Mammary epithelial cell (primary cell): Measurements from ENCODE around the gene NME8.

Experiments
- EZH2 ChIP-seq: IDR thresholded peaks from 2 replicates; pipeline ENCODE4 v1.6.1; 2012; ENCODE audit warnings: low read length, inconsistent platforms, borderline replicate concordance
- TF ChIP-seq, protein P1 (sequence below), 2 donors: IDR thresholded peaks in 1 of 2; conservative IDR thresholded peaks in 1 of 2; 2 replicates each; pipeline ENCODE4 v1.5.1; 2011 to 2012; ENCODE audit warnings: inconsistent platforms in 2 of 2, low read length in 2 of 2, mild to moderate bottlenecking in 2 of 2, control low read depth in 1 of 2, low read depth in 1 of 2; ENCODE audit not compliant: insufficient read depth in 1 of 2; ENCODE audit errors: extremely low read depth in 1 of 2

GRCh38 chr7:37823557-37823956 is 24.8 kb upstream of the NME8 start:
- no peak for TF ChIP-seq EZH2
- TF ChIP-seq, protein P1, sequence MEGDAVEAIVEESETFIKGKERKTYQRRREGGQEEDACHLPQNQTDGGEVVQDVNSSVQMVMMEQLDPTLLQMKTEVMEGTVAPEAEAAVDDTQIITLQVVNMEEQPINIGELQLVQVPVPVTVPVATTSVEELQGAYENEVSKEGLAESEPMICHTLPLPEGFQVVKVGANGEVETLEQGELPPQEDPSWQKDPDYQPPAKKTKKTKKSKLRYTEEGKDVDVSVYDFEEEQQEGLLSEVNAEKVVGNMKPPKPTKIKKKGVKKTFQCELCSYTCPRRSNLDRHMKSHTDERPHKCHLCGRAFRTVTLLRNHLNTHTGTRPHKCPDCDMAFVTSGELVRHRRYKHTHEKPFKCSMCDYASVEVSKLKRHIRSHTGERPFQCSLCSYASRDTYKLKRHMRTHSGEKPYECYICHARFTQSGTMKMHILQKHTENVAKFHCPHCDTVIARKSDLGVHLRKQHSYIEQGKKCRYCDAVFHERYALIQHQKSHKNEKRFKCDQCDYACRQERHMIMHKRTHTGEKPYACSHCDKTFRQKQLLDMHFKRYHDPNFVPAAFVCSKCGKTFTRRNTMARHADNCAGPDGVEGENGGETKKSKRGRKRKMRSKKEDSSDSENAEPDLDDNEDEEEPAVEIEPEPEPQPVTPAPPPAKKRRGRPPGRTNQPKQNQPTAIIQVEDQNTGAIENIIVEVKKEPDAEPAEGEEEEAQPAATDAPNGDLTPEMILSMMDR (conservative IDR thresholded peaks at IDR 0.05 in 1 of 2, IDR thresholded peaks at IDR 0.05 in 1 of 2; ENCODE audit: extremely low read depth in 1 of 2, insufficient read depth in 1 of 2, low read depth in 1 of 2, low read length in 2 of 2) = no peak
